Astrocyte of the cerebellum (primary cell): ENCODE measurements around the gene PANK1.

Experiments used
- DNase-seq: peaks from one replicate; pipeline ENCODE4 v3.0.0-alpha.2; 2011; ENCODE audit warnings: low read depth
- H3K4me3 ChIP-seq: 2 replicates; pipeline ENCODE4 v1.5.1; 2011; ENCODE audit warnings: mild to moderate bottlenecking, low read depth, low read length, moderate library complexity
- in situ Hi-C: cut with HindIII; loops from 2 replicates; pipeline ENCODE4 v1.10.0; 2017; ENCODE audit warnings: low sequenced_read_pairs
- TF ChIP-seq, protein P1 (sequence below): IDR thresholded peaks from 2 replicates; pipeline ENCODE4 v1.5.1; 2012; ENCODE audit warnings: low read length, low read depth, moderate library complexity, mild to moderate bottlenecking; ENCODE audit errors: missing control alignments

PANK1 gene

GRCh38 chr10:89648074-89648473 lies 3.0 kb upstream of the PANK1 start:
- no peak overlapping the region for H3K4me3 ChIP-seq
- TF ChIP-seq, protein P1, sequence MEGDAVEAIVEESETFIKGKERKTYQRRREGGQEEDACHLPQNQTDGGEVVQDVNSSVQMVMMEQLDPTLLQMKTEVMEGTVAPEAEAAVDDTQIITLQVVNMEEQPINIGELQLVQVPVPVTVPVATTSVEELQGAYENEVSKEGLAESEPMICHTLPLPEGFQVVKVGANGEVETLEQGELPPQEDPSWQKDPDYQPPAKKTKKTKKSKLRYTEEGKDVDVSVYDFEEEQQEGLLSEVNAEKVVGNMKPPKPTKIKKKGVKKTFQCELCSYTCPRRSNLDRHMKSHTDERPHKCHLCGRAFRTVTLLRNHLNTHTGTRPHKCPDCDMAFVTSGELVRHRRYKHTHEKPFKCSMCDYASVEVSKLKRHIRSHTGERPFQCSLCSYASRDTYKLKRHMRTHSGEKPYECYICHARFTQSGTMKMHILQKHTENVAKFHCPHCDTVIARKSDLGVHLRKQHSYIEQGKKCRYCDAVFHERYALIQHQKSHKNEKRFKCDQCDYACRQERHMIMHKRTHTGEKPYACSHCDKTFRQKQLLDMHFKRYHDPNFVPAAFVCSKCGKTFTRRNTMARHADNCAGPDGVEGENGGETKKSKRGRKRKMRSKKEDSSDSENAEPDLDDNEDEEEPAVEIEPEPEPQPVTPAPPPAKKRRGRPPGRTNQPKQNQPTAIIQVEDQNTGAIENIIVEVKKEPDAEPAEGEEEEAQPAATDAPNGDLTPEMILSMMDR: no peak
- in situ Hi-C loops: no loop called here
- no peak for DNase-seq

DNA sequence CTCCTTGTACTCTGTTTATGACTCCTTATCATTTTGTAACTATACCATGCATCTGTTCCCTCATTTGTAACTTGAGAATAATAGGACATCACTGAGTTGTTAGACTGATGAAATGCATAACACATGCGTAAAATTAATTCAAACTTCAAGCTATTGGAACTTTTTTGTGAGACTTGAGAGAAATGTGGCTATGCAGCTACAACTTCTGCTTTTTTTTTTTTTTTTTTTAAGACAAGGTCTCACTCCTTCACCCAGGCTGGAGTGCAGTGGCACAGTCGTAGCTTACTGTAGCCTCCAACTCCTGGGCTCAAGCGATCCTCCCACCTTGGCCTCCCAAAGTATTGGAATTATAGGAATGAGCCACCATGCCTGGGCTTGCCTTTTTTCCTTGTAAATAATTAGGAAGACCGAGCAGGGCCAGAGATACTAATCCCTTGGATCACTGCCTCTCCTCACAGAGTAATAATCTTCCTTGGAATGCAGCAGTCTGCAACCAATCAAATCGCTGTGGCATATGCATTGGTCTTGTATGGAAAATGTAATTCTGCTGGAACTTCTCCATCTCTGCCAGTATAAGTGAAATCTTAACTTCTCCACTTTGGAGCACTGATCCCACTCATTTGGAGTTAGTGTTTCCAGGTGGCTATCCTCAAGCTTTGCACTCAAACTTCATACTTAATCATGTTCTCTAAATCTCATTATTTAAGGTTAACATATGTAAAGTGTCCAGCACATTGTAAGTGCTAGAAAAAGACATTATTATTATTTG lies 2.0 kb upstream of the PANK1 start:
- TF ChIP-seq, protein P1: no peak
- in situ Hi-C loops: no loop called here
- DNase-seq: no peak
- H3K4me3 ChIP-seq: no peak overlapping the region

DNA sequence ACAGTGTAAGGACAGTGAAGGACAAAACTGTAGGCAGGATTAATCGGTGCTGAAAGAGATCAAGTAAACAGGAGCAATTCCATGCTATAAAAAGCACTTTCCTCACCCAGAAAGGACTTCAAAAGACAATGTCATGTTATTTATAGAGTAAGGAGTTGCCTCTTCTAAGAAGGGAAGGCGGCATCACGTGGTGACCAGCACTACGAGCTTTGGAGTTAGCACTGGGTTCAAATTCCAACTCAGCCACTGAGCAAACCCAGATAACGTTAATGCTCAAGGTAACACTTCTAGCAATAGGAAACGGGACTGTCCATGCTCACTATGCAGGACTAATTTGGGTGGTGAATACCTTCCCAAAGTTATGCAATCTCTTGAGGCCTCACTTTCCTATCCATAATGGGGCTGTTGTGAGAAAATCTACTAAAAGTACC lies 715 bp upstream of the PANK1 start:
- TF ChIP-seq, protein P1: no peak
- in situ Hi-C loops: no loop called here
- DNase-seq: no peak
- H3K4me3 ChIP-seq: peak overlapping the region; percentile 77

- H3K4me3 ChIP-seq: peak overlapping the region; percentile 77
- in situ Hi-C loops: loop anchor here (5.0 kb wide), 1 partner anchor 33 kb away; no protein-coding TSS in a partner anchor
- TF ChIP-seq, protein P1: no peak
- no peak for DNase-seq
Measured at GRCh38 chr10:89644691-89644966, 413 bp downstream of the PANK1 start.

DNA sequence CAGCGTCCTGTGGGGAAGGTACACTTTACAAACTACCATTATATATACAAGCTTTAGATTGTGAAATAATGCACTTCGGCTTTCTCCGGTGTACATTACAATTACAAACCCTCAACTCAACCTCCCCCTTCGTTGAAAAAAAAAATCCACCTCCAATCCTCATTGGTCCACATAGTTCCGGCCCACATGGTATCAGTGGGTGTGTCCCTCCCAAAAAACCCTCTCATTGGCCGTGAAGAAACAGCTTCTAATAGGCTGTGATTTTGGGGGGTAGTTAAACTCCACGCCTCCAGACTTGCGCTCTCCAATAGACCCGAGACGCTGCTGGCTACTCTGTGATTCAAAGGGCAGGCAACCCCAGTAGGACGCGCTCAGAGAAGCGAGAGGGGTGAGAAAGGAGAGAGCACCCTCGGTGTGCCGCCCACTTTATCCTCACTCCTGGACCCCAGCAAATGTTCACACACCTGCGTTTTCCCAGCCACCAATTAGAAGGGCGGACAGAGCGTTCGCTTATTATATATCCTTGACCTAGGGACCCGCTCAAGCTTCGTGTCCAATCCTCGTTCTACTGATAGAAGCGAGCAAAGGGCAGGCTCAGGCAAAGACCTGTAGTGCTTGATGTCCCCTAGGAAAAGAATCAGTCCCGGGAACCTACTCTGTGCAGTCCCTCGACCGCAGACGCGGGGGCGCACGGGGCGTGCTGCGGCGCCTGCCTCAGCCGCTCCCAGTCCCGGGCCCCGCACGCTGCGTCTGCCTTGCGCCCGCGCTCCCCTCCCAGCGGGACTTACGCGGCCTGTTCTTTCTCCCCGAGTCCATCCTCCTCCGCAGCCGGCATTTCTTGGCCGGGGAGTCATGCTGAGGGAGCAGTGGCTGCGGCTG lies 991 bp downstream of the PANK1 start:
- TF ChIP-seq, protein P1: no peak
- peak; percentile 81 for DNase-seq
- in situ Hi-C loops: loop anchor here (5.0 kb wide), 1 partner anchor 33 kb away; no protein-coding TSS in a partner anchor
- peak overlapping the region; percentile 77 for H3K4me3 ChIP-seq

DNA sequence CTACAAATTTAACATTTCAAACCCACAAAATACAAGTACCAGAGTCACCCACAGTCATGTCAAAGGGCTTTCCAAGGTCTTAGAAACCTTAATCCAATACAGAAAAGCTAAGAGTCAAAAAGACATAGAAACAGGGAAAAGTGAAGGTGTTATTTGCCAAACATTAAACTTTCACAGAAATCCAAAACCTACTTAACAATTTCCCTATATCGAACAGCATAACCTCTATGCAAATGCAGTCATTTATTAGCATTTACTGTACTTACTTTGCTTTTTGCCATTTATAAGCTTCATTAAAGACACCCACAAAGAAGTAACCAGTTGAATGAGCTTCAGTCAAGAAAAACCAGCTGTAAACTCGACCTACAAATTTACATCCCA lies 1.6 kb downstream of the PANK1 start:
- H3K4me3 ChIP-seq: peak overlapping the region; percentile 77
- DNase-seq: no peak
- TF ChIP-seq, protein P1: no peak
- in situ Hi-C loops: loop anchor here (5.0 kb wide), 1 partner anchor 34 kb away; no protein-coding TSS in a partner anchor
